Right renal cortex interstitium (tissue), 3 donors: Measurements from ENCODE around the gene ATP9A. TPM values are rescaled to one million over a fixed set of nuclear protein-coding genes. Genes with fewer than 3 reads are reported as not detected.
"Not testable (repeated sequence)": the region's sequence is repeated elsewhere in the genome, so short reads cannot be mapped to it uniquely, and the experiment has no call there.

Experiments
- DNase-seq, 3 donors: peaks; one replicate each; pipeline ENCODE4 v3.0.0-alpha.2; 2013; ENCODE audit warnings: low read depth in 3 of 3, low spot score in 2 of 3
- polyA plus RNA-seq, 3 donors: library from polyadenylated mRNA; unstranded; fragments of 120-200 nt; gene quantifications; one replicate each; pipeline ENCODE4 v1.2.1, GENCODE V29; 2013; ENCODE audit not compliant: insufficient read length in 3 of 3

The ATP9A gene
- polyA plus RNA-seq, 3 donors = 58.7 to 62.6 (median 61.4) TPM

GRCh38 chr20:51728737-51729136 is 39.5 kb downstream of the ATP9A start:
- no peak for DNase-seq

DNA sequence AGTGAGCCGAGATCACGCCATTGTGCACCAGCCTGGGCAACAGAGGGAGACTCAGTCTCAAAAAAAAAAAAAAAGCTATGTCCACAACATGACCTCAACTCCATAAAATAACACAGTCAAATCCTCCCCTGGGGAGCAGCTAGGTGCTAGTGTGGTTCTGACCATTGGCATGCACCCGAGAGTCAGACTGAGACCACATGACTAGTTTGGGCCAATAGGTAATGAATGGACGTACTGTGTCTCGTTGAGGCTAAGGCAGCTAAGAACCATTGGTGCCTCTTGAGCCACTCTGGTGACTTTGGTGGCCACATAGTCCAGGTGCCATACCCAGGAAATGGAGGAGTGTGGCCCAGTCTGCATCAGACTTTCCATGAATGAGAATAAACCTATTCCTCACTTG is 40.3 kb downstream of the ATP9A start:
- DNase-seq = no peak

GRCh38 chr20:51725584-51726176 is 42.5 kb downstream of the ATP9A start:
- DNase-seq = no peak

DNA sequence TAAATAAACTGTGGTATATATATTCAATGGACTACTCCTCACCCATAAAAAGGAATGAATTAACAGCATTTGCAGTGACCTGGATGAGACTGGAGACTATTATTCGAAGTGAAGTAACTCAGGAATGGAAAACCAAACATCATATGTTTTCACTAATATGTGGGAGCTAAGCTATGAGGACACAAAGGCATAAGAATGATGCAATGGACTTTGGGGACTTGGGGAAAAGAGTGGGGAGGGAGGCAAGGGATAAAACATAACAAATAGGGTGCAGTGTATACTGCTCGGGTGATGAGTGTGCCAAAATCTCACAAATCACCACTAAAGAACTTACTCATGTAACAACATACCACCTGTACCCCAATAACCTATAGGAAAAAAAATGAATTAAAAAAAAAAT is 45.2 kb downstream of the ATP9A start:
- not testable (repeated sequence) for DNase-seq

DNA sequence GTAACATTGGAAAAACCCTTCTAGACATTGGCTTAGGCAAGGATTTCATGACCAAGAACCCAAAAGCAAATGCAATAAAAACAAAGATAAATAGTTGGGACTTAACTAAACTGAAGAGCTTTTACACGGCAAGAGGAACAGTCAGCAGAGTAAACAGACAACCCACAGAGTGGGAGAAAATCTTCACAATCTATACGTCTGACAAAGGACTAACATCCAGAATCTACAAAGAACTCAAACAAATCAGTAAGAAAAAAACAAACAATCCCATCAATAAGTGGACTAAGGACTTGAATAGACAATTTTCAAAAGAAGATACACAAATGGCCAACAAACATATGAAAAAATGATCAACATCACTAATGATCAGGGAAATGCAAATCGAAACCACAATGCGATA is 45.9 kb downstream of the ATP9A start:
- DNase-seq = not testable (repeated sequence)

DNA sequence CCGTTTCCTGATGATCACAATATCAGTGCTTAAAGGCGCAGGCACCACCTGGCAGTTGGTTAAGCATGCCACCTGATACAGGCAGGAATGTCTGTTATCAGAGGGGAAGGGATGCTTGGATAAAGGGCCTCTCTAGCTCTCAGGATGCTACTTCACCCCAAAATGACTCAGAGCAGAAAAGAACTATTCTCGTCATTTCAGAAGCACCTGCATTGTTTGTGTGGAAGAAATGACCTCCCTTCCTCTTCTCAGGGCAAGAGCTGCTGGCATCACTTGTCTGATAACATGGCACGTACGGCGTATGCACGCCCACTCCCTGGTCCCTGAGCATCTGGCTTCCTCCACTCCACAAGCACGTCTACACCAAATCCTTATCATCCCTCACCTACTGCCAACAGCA is 47.3 kb downstream of the ATP9A start:
- no peak for DNase-seq

DNA sequence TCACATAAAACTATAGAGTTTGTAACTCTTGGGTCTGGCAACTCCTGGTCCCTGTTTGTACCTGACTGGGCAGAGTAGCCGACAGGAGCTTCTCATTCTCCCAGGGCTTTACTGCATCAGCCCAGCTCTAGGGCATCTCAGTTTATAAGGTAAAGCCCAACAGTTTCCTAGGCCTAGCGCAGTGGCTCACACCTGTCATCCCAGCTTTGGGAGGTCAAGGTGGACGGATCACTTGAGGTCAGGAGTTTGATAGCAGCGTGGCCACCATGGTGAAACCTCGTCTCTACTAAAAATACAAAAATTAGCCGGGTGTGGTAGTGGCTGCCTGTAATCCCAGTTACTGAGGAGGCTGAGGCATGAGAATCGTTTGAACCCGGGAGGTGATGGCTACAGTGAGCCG is 47.8 kb downstream of the ATP9A start:
- no peak for DNase-seq

- no peak for DNase-seq
These were observed 52.4 kb downstream of the ATP9A start for GRCh38 chr20:51715856-51716185.

DNA sequence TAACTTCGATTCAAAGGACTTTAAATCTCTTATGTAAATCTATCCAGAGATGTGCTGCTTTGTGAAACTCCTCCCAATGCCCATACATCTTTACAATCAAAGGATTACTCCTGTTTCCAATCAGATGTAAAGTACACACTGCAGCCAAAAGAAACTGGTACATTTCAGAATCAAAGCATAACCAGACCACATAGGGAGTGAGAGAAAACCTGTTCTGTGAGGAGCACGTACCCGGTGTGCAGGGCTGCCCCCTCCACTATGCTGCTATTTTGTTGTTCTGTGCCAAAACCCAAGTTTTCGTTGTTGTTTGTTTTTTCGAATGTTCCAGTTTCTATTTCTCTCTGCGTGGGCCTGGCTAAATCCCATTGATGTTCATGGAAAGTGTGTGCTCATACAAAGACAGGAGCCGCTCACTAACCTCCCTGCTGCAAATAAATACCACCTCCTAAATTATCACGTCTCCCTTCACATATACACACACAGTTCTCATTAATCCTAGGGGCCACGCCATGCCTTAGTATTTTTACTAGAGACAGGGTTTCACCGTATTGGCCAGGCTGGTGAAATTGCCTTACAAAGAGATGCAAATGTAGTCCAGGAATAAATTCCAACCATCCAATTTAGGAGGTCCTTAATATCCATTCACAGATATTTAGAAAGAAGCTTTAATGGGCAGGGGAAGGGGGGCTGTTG is 52.9 kb downstream of the ATP9A start:
- DNase-seq = no peak

DNA sequence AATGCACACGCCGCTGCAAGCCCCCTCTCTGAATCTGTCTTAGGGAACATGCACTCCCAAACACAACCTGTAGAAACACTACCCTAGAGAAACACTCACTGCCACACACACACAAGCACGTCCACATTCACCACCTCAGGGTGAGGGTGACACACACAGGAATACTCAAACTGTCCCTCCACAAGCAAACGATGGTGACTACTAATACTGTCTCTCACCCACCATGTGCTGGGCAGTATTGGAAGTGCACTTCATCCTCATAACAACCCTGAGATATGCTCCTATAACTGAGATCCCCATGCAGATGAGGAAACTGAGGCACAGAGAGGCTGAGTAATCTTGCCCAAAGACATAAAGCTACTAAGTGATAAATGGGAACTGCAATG is 55.0 kb downstream of the ATP9A start:
- no peak for DNase-seq

DNA sequence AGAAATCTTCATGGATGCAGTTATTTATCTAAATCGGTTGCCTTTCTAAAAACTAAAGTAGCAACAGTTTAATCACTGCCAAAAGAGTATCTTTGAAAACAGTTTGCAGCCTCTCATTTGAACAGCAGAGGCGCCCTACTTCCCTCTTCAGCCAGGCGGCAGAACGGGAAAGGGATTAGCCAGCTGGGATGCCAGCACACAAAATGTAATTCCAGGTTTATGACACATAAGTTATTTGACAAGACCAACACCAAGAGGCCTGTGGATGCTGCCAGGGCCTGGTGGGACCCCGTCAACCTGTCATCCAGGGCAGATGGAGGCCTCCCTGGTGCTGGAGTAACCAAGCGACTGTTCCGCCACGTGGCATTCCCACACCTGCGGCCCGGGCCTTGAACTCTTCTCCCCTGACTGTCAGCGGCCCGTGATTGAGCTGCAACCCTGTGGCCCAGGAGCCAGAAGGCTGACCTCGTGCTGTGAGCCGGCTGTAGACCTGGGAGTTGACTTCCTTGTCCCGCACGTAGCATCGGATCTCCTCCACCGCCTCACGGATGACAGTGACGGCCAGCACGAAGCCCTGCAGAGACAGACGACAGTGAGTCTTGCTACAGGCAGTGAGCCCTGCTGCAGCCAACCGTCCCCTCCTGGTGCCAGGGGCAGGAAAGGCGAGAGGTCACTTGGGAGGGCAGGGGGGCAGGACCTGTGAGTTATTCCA is 55.5 kb downstream of the ATP9A start:
- DNase-seq = no peak

DNA sequence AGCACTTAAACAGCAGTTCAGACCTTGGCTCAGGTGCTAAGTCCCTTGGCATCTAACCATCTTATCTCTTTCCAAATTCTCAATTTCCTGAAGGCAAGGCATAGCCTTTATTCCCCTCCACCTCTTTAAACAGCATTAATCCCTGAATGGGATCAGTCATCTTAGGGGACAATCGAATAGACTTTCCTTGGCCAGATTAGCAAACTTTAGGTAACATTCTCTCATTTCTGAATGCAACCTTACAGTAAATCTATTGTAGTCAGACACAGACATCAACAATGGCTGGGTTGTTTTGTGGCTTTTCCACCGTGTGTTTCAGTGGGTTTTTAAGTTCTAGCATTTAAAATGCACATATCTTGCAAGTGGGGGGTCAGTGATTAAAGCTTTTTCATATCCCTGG is 56.8 kb downstream of the ATP9A start:
- DNase-seq = no peak

DNA sequence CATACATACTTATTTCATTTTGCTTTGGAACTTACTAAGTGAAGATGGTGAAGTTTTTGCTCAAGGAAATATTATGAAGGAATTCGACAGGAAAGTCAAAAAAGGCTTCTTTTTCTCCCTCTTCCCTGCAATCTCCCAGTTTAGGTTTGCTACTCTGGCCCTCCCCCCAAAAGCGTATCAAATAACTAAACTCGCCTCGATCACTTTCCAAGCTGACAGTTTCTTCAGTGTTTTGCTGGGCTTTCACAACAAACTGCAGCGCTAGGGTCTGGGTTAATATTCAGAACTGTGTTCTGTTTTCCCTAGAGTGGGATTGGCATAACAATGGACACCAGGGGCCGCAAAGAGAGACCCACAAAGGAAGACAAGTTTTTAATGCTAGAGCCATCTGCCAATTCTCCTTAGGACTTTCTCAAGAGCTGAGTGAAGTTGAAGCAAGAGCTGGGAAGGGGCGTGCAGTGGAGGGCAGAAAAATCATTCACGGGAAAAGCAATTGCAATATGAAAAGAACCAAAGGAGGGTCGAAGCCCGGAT is 57.8 kb downstream of the ATP9A start:
- DNase-seq = no peak

DNA sequence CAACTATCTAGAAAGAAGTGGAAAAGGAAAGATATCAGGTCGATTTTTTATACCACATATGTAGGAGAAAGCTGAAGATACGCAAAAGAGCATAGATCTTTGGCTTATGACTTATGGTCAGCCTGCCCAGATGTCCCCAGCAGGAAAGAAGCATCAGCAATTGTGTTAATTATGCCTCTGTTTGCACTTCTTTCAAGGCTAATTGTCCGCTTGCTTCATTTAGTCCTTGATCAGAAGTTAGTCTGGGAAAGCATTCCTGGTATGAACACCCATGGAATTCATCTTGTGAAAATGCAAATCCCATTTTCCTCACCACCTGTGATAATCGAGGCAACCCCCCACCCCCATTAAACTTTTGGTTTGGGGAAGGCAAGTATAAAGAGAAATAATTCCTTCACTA is 62.8 kb downstream of the ATP9A start:
- DNase-seq = no peak

GRCh38 chr20:51703400-51704287 is 64.5 kb downstream of the ATP9A start:
- no peak for DNase-seq

- DNase-seq = no peak
These were observed 65.6 kb downstream of the ATP9A start for GRCh38 chr20:51702556-51702955.

GRCh38 chr20:51700809-51701285 is 67.3 kb downstream of the ATP9A start:
- DNase-seq = no peak

- no peak for DNase-seq
These were observed 69.9 kb downstream of the ATP9A start for GRCh38 chr20:51698252-51698651.

DNA sequence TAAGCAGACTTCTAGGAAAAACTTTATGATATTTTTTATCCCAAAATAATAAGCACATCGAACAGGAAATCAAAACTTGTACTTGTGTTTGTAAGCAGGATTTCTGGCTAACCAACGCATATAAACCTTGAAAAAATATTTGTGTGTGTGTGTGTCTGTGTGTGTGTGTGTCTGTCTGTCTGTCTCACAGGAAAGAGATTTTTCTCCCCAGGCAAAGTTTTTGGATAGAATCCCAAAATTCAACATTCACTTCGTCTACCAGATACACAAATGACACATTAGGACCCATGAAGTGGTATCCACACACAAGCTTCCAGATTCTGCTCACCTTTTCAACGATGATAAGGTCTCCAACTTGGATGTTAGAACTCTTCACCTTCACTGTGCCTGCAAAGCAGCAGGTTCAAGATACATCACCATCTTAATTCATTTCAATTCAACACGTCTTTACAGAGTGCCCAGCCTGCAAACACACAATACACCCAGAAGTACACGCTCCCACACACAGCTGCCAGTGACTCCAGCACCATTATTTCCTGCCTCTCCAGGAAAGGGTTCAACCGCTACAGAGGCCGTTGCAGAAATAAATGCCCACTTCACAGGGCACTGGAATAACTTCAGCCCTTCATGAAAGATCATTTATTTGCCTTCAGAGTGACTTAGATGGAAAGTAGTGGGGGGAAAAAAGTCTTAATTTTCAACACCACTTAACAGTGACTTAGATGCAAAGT is 70.9 kb downstream of the ATP9A start:
- DNase-seq = no peak
